Measurements from ENCODE around the gene USP20.

DNA sequence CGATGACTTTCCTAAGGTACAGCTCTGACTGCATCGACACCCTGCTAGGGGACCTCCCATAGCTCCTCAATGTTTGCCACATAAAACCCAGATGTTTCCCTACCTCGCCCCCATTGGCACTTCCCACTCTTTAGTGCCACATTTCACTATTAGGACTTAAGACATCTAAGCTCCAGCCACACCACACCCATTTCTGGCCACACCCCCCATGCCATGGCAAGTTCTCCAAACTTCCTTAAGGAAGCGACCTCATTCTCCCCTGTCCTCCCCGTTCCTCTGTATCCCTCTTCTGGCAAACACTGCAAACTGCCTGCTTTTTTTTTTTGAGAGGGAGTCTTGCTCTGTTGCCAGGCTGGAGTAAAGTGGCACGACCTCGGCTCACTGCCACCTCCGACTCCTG lies 62.9 kb downstream of the USP20 start:
- TF ChIP-seq ZNF416 (tag by site-specific recombination; IDR thresholded peaks at IDR 0.05): no peak
- TF ChIP-seq ZNF530 (tag by site-specific recombination; IDR thresholded peaks at IDR 0.05; ENCODE audit: low read depth): no peak
- no peak for TF ChIP-seq SP2 (tag by site-specific recombination; IDR thresholded peaks at IDR 0.05)
- TF ChIP-seq, protein P1, sequence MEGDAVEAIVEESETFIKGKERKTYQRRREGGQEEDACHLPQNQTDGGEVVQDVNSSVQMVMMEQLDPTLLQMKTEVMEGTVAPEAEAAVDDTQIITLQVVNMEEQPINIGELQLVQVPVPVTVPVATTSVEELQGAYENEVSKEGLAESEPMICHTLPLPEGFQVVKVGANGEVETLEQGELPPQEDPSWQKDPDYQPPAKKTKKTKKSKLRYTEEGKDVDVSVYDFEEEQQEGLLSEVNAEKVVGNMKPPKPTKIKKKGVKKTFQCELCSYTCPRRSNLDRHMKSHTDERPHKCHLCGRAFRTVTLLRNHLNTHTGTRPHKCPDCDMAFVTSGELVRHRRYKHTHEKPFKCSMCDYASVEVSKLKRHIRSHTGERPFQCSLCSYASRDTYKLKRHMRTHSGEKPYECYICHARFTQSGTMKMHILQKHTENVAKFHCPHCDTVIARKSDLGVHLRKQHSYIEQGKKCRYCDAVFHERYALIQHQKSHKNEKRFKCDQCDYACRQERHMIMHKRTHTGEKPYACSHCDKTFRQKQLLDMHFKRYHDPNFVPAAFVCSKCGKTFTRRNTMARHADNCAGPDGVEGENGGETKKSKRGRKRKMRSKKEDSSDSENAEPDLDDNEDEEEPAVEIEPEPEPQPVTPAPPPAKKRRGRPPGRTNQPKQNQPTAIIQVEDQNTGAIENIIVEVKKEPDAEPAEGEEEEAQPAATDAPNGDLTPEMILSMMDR (tag by site-specific recombination; IDR thresholded peaks at IDR 0.05): 0 out of 2 replicates have a peak, but pooled peaks have one; percentile 9
- TF ChIP-seq ZFP37 (tag by site-specific recombination; IDR thresholded peaks at IDR 0.05): no peak
- TF ChIP-seq ZFHX2 (tag by site-specific recombination; conservative IDR thresholded peaks at IDR 0.05): no peak
- TF ChIP-seq, protein P2, sequence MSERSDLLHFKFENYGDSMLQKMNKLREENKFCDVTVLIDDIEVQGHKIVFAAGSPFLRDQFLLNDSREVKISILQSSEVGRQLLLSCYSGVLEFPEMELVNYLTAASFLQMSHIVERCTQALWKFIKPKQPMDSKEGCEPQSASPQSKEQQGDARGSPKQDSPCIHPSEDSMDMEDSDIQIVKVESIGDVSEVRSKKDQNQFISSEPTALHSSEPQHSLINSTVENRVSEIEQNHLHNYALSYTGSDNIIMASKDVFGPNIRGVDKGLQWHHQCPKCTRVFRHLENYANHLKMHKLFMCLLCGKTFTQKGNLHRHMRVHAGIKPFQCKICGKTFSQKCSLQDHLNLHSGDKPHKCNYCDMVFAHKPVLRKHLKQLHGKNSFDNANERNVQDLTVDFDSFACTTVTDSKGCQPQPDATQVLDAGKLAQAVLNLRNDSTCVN (tag by site-specific recombination; optimal IDR thresholded peaks at IDR 0.05): no peak
- no peak for TF ChIP-seq ZNF140 (tag by site-specific recombination; IDR thresholded peaks at IDR 0.05)
- no peak for TF ChIP-seq GLI2 (tag by site-specific recombination; IDR thresholded peaks at IDR 0.05; ENCODE audit: borderline replicate concordance, low read depth)

Data from HEK293 (cell line).